GM23248 (cell line): ENCODE measurements around the gene TRAK2. TPM values are rescaled to one million over a fixed set of nuclear protein-coding genes. Genes with fewer than 3 reads are reported as not detected.

ENCODE experiments used
- DNase-seq: peaks from one replicate; pipeline ENCODE4 v3.0.0-alpha.2; 2015
- H2AFZ ChIP-seq: fragments of 200-600 bp; sonication (generic); 2 replicates; pipeline ENCODE4 v1.6.1; 2016; ENCODE audit warnings: antibody characterized with exemption
- H3F3A ChIP-seq: fragments of 200-600 bp; sonication (generic); 2 replicates; pipeline ENCODE4 v1.6.1; 2016; ENCODE audit warnings: mild to moderate bottlenecking, antibody characterized with exemption, mixed run types; ENCODE audit not compliant: insufficient read depth
- H3K27ac ChIP-seq: fragments of 200-600 bp; sonication (generic); 2 replicates; pipeline ENCODE4 v1.5.1; 2016; ENCODE audit warnings: mild to moderate bottlenecking
- H3K27me3 ChIP-seq: fragments of 200-600 bp; sonication (generic); replicated peaks from 2 replicates; pipeline ENCODE4 v1.6.1; 2016; ENCODE audit warnings: mild to moderate bottlenecking; ENCODE audit not compliant: insufficient read depth
- H3K36me3 ChIP-seq: fragments of 200-600 bp; sonication (generic); 2 replicates; pipeline ENCODE4 v1.6.1; 2016; ENCODE audit warnings: low read depth, mild to moderate bottlenecking
- H3K4me1 ChIP-seq: fragments of 200-600 bp; sonication (generic); 2 replicates; pipeline ENCODE4 v1.6.1; 2016; ENCODE audit warnings: mild to moderate bottlenecking; ENCODE audit not compliant: insufficient read depth
- H3K4me2 ChIP-seq: fragments of 200-600 bp; sonication (generic); one replicate; pipeline ENCODE4 v1.6.1; 2016; ENCODE audit warnings: mild to moderate bottlenecking; ENCODE audit not compliant: unreplicated experiment
- H3K4me3 ChIP-seq: fragments of 200-600 bp; sonication (generic); 2 replicates; pipeline ENCODE4 v1.5.1; 2016; ENCODE audit warnings: mild to moderate bottlenecking
- H3K79me2 ChIP-seq: fragments of 200-600 bp; sonication (generic); 2 replicates; pipeline ENCODE4 v1.6.1; 2016; ENCODE audit warnings: mild to moderate bottlenecking; ENCODE audit not compliant: insufficient read depth
- H3K9ac ChIP-seq: fragments of 200-600 bp; sonication (generic); 2 replicates; pipeline ENCODE4 v1.6.1; 2016; ENCODE audit warnings: mild to moderate bottlenecking
- H3K9me2 ChIP-seq: fragments of 200-600 bp; sonication (generic); 2 replicates; pipeline ENCODE4 v1.6.1; 2016; ENCODE audit warnings: mixed run types, mild to moderate bottlenecking, moderate library complexity; ENCODE audit not compliant: insufficient read depth
- H3K9me3 ChIP-seq: fragments of 200-600 bp; sonication (generic); one replicate; pipeline ENCODE4 v1.6.1; 2017; ENCODE audit warnings: low read depth
- H4K20me1 ChIP-seq: fragments of 200-600 bp; sonication (generic); 2 replicates; pipeline ENCODE4 v1.6.0; 2016; ENCODE audit not compliant: insufficient read depth
- EZH2 ChIP-seq: fragments of 200-600 bp; sonication (generic); IDR thresholded peaks from 2 replicates; pipeline ENCODE4 v1.6.1; 2018; ENCODE audit warnings: antibody characterized with exemption, mild to moderate bottlenecking; ENCODE audit not compliant: insufficient read depth, poor library complexity, severe bottlenecking
- EZH2phosphoT487 ChIP-seq: fragments of 200-600 bp; sonication (generic); IDR thresholded peaks from 2 replicates; pipeline ENCODE4 v1.6.1; 2018; ENCODE audit warnings: antibody characterized with exemption, moderate library complexity, mild to moderate bottlenecking, low read depth; ENCODE audit not compliant: insufficient read depth
- WGBS, 2 experiments: methylation state at CpG; one replicate each; pipeline ENCODE4 v1.1.6; 2015 to 2017; ENCODE audit warnings: low lambda C conversion rate in 2 of 2, low coverage in 1 of 2; ENCODE audit errors: missing lambda C conversion rate in 2 of 2; 5-methylcytosine and 5-hydroxymethylcytosine counted together
- in situ Hi-C: fragments of 300-500 bp; cut with MboI; formaldehyde crosslinking; loops from 2 replicates; pipeline ENCODE4 v1.15.0; 2020
- polyA plus RNA-seq: library from polyadenylated mRNA; unstranded; fragments of >200 nt; fragmentation: Nextera tagmentation; extraction: Ambion mirVana; gene quantifications from 2 replicates; pipeline ENCODE4 v1.2.1, GENCODE V29; 2016
- total RNA-seq: library from RNA; depleted of rRNA; stranded (reverse); fragments of >200 nt; shearing (Covaris generic); gene quantifications from 2 replicates; pipeline ENCODE4 v1.2.3, GENCODE V29; 2014

TRAK2 gene
- total and polyA plus RNA-seq, 2 experiments from 2014 or later, result 21.4 to 32.5 TPM

GRCh38 chr2:201465524-201465971 lies 14.3 kb upstream of the TRAK2 start:
- no peak for DNase-seq
- H3K4me3 ChIP-seq, result no peak overlapping the region
- H3K79me2 ChIP-seq, result no peaks in the 10 kb centered on the region
- no peak overlapping the region for H3K4me2 ChIP-seq
- no peaks in the 10 kb centered on the region for H3K9me3 ChIP-seq
- no peak overlapping the region for H2AFZ ChIP-seq
- no peaks in the 10 kb centered on the region for H4K20me1 ChIP-seq
- no peaks in the 10 kb centered on the region for H3K27me3 ChIP-seq
- H3F3A ChIP-seq, result peaks cover 21% of the 10 kb centered on the region
- in situ Hi-C loops, result no loop called here
- H3K27ac ChIP-seq, result peak overlapping the region; percentile 34
- peaks cover 25% of the 10 kb centered on the region for H3K4me1 ChIP-seq
- WGBS, 2 experiments, result 67 to 86% methylated on average over 2 of the region's 2 CpGs
- no peaks in the 10 kb centered on the region for H3K9me2 ChIP-seq
- no peak overlapping the region for H3K9ac ChIP-seq
- no peak for TF ChIP-seq EZH2
- no peak for TF ChIP-seq EZH2phosphoT487
- H3K36me3 ChIP-seq, result peaks cover 23% of the 10 kb centered on the region

GRCh38 chr2:201464547-201464946 lies 13.3 kb upstream of the TRAK2 start:
- H3F3A ChIP-seq, result peaks cover 21% of the 10 kb centered on the region
- no peak for DNase-seq
- no peak overlapping the region for H3K4me2 ChIP-seq
- no peak overlapping the region for H3K27ac ChIP-seq
- peaks cover 25% of the 10 kb centered on the region for H3K4me1 ChIP-seq
- H3K9me3 ChIP-seq, result no peaks in the 10 kb centered on the region
- H3K27me3 ChIP-seq, result no peaks in the 10 kb centered on the region
- H2AFZ ChIP-seq, result no peak overlapping the region
- no peaks in the 10 kb centered on the region for H3K79me2 ChIP-seq
- H3K4me3 ChIP-seq, result no peak overlapping the region
- no peak overlapping the region for H3K9ac ChIP-seq
- no peak for TF ChIP-seq EZH2
- no peak for TF ChIP-seq EZH2phosphoT487
- in situ Hi-C loops, result no loop called here
- no peaks in the 10 kb centered on the region for H4K20me1 ChIP-seq
- H3K36me3 ChIP-seq, result peaks cover 23% of the 10 kb centered on the region
- no peaks in the 10 kb centered on the region for H3K9me2 ChIP-seq
- 80 to 88% methylated on average over 1 of the region's 1 CpG for WGBS, 2 experiments

GRCh38 chr2:201460532-201460931 lies 9.3 kb upstream of the TRAK2 start:
- no peak for DNase-seq
- Histone ChIP-seq H4K20me1 (0 out of 2 replicates have a peak, but pooled peaks cover 4% of the 10 kb centered on the region), H3K27me3 (no peaks in the 10 kb centered on the region), H3K9me3 (no peaks in the 10 kb centered on the region), H3K27ac (no peak overlapping the region), H3K4me1 (0 out of 2 replicates have a peak, but pooled peaks cover under 1% of the 10 kb centered on the region), H3F3A (no peaks in the 10 kb centered on the region; the same call in 1 of the 2 replicates), H3K36me3 (peaks cover 25% of the 10 kb centered on the region), H3K4me2 (no peak overlapping the region), H3K79me2 (no peaks in the 10 kb centered on the region), H3K9ac (no peak overlapping the region), H3K9me2 (no peaks in the 10 kb centered on the region), H3K4me3 (no peak overlapping the region), H2AFZ (no peak overlapping the region)
- TF ChIP-seq EZH2phosphoT487, result no peak
- TF ChIP-seq EZH2, result no peak
- in situ Hi-C loops, result no loop called here
- 94 to 100% methylated on average over 1 of the region's 1 CpG for WGBS, 2 experiments

- DNase-seq, result no peak
- H3K79me2 ChIP-seq, result peaks cover 11% of the 10 kb centered on the region; the same call in 1 of the 2 replicates
- in situ Hi-C loops, result no loop called here
- TF ChIP-seq EZH2 (no peak), EZH2phosphoT487 (no peak)
- H3K27me3 ChIP-seq, result no peaks in the 10 kb centered on the region
- H4K20me1 ChIP-seq, result peaks cover 4% of the 10 kb centered on the region; the same call in 1 of the 2 replicates
- no peak overlapping the region for H3K9ac ChIP-seq
- H3K4me3 ChIP-seq, result no peak overlapping the region
- H3K36me3 ChIP-seq, result peaks cover 25% of the 10 kb centered on the region
- H3K27ac ChIP-seq, result no peak overlapping the region
- H3K9me3 ChIP-seq, result no peaks in the 10 kb centered on the region
- no peak overlapping the region for H2AFZ ChIP-seq
- no peaks in the 10 kb centered on the region for H3K9me2 ChIP-seq
- H3K4me1 ChIP-seq, result no peaks in the 10 kb centered on the region
- no peak overlapping the region for H3K4me2 ChIP-seq
- H3F3A ChIP-seq, result no peaks in the 10 kb centered on the region
Observed at GRCh38 chr2:201458381-201458780, 7.1 kb upstream of the TRAK2 start.
